Epithelial cell of esophagus (primary cell): ENCODE measurements around the gene UCK2.

Experiments
- DNase-seq: peaks from one replicate; pipeline ENCODE4 v3.0.0; 2010; ENCODE audit warnings: low read depth
- H3K4me3 ChIP-seq: 2 replicates; pipeline ENCODE4 v1.5.1; 2011; ENCODE audit warnings: mild to moderate bottlenecking, low read length, control low read depth
- CTCF ChIP-seq: IDR thresholded peaks from 2 replicates; pipeline ENCODE4 v1.5.1; 2011; ENCODE audit warnings: low read depth, mild to moderate bottlenecking, low read length, control low read depth, inconsistent platforms; ENCODE audit not compliant: insufficient read depth; ENCODE audit errors: missing control alignments

Gene UCK2

GRCh38 chr1:165895451-165895871, 68.0 kb downstream of the UCK2 start:
- no peak for TF ChIP-seq CTCF
- DNase-seq = no peak
- no peak overlapping the region for H3K4me3 ChIP-seq

- TF ChIP-seq CTCF = no peak
Measured at GRCh38 chr1:165896277-165896676, 68.9 kb downstream of the UCK2 start.

DNA sequence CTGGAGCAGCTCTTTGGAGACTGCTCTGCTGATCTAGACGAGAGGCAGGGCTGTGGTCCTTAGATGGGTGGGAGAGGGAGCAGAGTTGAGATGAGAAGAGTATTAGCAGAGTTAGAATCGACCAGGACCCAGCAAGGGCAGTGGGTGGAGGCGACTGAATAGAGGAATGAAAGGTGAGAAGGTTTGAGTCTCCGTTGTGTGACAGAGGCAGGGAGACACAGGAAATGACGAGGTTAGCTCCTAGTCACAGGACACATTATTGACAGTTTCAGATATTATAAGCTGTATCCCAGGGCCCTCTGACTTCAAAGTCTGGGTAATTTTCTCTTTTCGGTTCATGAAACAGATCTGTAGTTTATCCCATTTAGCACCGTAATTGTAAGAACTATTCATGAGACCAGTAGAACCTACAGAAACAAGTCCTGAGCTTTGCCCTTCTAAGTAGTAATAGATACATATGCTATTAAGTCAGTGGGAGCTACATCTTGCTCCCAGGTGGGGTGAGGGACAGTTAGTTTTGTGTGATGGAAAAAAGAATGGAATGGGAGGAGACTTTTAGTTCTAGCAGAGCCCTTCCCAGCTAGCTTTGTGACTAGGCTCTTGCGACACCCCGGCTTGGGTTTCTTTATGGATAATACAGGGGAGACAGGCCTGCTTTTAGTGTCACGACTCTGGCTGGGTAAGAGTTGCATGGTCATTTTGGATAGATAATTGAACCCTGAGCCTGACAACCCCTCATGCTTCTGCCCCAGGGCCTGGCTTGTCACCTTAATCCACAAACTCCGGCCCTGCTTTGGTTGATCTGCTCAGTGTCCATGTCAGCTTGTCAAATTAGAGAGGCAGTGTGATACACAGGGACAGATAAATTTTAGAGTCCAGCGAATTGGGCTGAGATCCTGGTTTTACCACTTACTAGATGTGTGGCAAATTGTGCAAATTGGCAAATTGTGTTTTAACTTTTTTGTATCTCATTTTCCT, 70.2 kb downstream of the UCK2 start:
- DNase-seq = no peak
- TF ChIP-seq CTCF = no peak
- no peak overlapping the region for H3K4me3 ChIP-seq

More at GRCh38 chr1:165896277-165896676, 68.9 kb downstream of the UCK2 start:
- DNase-seq = peak; percentile 79
- H3K4me3 ChIP-seq = no peak overlapping the region

GRCh38 chr1:165898837-165899236, 71.4 kb downstream of the UCK2 start:
- DNase-seq = peak; percentile 96
- H3K4me3 ChIP-seq = no peak overlapping the region
- no peak for TF ChIP-seq CTCF

DNA sequence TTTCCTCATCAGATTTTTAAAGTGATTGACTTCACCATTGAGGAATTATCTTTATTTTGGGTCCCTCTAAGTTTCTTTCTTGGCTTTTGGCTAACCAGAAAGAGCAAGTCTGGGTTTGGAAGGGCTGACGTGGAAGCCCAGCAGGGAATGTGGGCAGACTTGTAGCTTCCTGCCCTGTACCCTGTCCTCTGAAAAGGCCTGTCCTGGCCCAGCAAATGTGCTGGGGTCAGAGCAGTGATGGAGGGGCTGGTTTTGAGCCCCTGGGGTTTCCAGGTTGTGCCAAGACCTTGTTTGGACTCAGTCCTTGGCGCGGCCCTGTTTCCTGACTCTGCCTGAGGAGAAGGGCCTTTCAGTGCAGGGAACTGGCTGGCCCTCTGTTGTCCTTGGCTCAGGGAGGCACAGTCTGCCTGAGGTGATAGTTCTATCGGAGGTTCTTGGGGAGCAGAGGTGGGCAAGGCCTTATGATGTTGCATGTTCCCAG, 72.1 kb downstream of the UCK2 start:
- no peak overlapping the region for H3K4me3 ChIP-seq
- DNase-seq = peak; percentile 47
- no peak for TF ChIP-seq CTCF

- peak; percentile 80 for DNase-seq
- no peak overlapping the region for H3K4me3 ChIP-seq
- TF ChIP-seq CTCF = no peak
Measured at GRCh38 chr1:165900576-165901380, 73.4 kb downstream of the UCK2 start.
